GM18867 (cell line): ENCODE measurements around the gene DDO.

Experiments
- ATAC-seq: cut with Tn5 transposase; IDR thresholded peaks from one replicate; pipeline ENCODE4 v1.9.1; 2021; ENCODE audit warnings: mild to moderate bottlenecking, moderate library complexity; ENCODE audit not compliant: unreplicated experiment

Gene DDO

DNA sequence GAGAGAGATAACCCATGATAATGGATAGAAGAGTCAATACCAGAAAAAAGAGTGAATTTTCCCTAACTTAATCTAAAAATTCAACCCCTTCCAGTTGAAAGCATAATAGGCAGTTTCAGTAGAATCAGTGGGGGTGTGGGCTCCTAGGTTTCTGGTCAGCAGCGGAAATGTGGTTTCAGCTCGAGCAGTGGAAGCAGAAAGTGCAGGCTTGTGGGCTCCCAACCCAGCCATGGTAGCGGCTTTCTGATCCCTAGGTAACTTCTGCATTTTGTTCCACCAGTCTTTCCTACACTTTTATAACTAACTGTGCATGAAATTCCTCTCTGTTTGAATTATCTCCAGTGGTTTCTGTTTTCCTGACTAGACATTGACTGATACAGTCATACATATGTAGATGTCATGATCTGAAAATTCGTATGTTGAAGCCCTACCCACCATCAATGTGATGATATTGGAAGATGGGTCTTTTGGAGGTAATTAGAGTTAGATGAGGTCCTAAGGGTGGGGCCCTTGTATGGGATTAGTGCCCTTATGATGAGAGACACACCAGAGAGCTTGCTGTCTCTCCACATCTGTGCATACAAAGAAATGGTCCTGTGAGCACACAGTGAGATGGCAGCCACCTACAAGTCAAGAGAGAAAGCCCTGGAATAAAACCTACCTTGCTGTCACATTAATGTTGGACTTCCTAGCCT, 6.5 kb upstream of the DDO start:
- no peak for ATAC-seq

DNA sequence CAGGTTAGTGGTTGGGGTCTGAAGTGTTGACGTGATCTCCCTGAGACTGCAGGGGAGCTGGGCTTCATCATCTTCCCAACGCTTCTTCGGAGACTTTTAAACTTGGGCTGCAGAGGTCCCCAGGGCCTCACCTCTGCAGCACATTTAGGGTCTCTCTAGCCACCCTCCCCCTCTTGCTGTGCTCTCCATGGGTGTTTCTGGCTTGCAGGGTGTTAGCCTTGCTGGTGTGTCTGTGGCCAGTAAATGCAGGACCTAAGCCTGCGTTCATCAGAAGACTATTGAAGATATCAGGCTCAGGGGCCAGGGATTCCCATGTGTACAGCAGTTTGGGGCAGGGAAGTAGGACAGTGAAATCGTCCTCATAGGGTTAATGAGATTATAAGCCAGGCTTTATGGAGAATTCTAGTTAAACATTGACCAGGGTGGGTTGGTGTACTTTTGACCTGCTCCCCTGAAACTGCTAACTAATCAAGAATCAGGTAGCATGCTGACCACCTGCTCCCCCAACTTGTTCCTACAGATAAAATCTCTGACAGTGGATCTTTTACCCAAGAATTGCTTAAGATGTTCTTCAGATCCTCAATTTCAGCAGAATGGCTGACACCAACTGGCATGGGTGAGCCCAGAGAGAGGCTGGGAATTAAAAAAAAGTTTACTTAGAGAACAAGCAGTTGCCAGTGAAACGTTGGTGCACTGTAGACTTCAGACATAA, 3.8 kb upstream of the DDO start:
- ATAC-seq, result no peak

- no peak for ATAC-seq
Measured at GRCh38 chr6:110418594-110418993, 3.2 kb upstream of the DDO start.

DNA sequence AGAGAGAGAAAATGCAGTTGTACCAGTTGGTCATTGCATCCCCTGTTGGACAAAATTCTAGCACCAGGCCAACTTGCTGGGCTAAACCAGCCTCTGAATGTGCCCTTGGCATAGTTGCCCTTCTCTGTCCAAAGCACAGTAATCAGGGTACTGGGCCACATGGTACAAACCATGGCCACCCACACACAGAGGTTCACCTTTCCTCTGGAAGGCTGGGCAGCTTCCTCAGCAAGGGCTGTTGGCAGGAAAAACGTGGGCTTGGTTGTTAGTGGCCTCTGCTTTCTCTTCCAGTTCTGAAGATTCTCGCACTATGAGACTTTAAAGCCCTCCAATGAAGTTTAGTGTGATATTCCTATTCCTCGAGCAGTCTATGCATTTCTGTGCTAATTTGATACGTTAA, 706 bp downstream of the DDO start:
- no peak for ATAC-seq

GRCh38 chr6:110412360-110412759, 3.0 kb downstream of the DDO start:
- ATAC-seq, result no peak

- no peak for ATAC-seq
Measured at GRCh38 chr6:110410511-110410910, 4.9 kb downstream of the DDO start.

GRCh38 chr6:110409794-110410193, 5.6 kb downstream of the DDO start:
- ATAC-seq, result no peak

DNA sequence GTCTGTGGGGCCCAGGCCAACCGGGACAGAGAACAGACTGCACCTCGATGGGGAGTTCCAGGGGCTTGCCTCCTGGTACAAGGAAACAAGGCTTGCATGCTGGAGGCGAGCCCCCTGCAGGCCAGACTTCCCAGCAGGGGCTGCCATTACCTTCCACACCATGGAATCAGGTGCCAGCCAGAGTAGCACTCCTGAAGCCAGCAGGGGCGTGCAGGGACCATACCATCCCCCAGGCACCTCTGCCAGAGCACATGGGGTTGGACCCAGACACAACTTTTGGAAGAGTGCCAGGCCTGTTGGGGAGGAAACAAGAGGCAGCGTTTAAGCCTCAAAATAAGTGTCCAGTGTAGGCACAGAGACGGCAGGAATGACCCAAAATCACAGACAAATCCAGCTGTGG, 6.5 kb downstream of the DDO start:
- no peak for ATAC-seq

- ATAC-seq, result no peak
Measured at GRCh38 chr6:110404607-110405006, 10.8 kb downstream of the DDO start.

DNA sequence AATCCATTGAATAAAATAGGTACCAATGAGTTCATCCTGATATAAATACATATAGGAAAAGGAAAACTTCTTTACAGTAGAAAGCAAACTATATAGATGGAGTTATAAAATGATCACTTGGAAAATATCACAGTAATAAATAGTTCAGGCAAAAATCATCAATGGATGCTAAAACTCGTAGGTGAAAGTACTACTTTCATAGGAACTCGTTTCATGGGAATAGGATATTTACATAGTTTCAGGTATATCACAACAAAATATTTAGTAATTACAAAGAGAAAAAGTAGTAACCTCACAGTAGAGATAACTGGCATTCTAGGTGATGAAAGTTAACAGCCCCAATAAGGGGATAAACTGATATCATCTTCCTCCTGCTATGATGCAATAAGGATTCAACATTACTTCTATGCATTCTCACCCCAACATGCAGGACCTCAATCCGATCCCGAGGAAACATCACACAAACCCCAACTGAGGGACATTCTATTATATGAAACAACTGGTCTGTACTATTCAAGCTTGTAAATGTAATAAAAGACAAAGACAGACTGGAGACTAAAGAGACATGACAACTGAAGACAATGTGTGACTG, 13.7 kb downstream of the DDO start:
- no peak for ATAC-seq

GRCh38 chr6:110400208-110400607, 15.2 kb downstream of the DDO start:
- no peak for ATAC-seq

DNA sequence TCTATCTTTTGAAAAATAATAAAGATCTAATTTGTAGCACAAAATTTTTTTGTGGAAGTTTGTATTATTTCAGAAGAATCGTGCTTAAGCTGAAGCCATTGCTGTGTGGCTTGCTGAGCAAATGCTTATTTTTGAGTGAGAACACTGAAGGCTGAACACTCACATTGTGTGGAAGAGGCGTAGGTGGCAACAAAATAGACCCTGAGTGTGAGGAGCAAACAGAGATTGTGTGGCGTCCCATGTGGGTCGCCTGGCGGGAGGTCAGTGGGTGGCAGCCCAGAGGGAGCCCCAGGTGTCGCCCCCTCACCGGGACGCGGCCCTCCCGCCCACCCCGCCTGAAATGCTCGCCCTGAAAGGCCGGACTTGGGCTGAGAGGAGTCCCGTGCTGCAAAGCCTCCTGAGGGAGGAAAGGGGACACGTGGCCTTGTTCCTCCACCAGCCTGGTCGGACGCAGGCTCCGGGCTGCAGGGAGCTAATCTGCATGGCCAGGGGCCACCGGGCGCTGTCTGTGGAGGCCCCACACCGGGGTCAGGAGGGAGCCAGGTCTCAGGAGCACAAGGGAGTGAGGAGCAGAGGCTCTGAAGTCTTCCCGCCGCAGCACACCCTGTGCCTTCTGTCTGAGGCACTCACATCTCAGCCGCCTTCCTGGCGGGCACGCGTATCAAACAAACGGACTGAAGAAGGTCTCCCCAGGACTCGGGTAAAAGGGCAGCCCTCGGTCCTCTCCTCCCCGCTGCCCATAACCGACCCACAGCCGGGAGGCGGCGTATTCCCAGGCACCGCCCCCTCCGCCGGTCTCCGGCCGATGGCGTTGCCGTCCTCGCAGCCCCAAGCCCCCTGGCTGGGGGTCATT, 15.9 kb downstream of the DDO start:
- ATAC-seq, result no peak

DNA sequence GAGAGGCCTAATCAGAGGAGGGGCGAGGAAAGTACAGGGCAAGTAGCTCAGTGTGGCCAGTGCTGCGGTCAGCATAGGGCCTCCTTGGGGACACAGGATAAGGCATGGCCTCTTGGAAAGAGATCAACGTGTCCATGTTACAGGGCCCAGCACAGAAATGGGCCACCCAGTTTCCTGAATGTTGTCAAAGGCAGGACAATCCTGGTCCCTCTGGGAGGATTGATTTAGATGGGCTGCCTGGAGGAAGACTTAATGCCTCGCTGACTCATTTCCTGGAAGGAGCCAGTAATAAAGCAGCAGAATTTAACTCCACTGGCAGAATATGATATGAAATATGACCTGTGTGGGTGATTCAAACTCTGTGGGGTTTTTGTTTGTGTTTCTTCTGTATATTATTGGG, 16.6 kb downstream of the DDO start:
- ATAC-seq, result no peak

- no peak for ATAC-seq
Measured at GRCh38 chr6:110395221-110395620, 20.2 kb downstream of the DDO start.

- no peak for ATAC-seq
Measured at GRCh38 chr6:110394409-110394808, 21.0 kb downstream of the DDO start.

DNA sequence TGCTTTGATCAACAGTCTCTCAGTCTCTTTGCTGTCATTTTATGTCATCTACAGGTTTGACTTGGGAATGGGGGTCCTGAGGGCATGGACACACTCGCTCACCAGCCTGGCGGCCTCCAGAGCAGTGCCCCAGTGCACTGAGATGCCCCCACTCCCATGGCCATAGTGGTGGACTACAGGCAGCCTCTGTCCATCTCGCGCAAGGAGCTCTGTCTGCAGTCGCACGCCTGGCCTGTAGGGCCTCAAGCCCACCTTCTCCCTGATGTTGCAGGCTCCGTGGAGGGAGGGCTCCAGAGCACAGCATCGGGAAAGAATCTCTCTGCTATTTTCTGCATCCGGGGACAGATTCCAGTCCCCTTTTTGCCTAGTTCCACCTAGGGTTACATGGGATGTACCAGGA, 22.6 kb downstream of the DDO start:
- no peak for ATAC-seq

GRCh38 chr6:110390404-110390803, 25.0 kb downstream of the DDO start:
- ATAC-seq, result no peak

- no peak for ATAC-seq
Measured at GRCh38 chr6:110389689-110390382, 25.5 kb downstream of the DDO start.

- ATAC-seq, result no peak
Measured at GRCh38 chr6:110387986-110388385, 27.4 kb downstream of the DDO start.

DNA sequence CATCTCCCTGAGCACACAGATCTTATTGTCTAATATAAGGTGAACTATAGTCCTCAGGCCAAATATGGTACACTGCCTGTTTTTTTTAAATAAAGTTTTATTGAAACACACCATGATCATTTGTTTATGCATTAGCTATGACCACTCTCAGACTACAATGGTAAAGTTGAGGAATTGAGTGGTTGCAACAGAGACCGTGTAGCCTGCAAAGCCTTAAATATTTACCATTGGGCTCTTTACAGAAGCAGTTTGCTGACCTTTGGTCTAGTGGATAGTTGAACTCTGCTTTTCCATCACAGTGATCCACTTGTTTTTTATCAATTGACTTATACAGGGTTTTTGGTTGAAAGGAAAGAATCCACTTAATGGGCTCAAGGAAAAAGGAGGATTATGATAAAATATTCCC, 29.9 kb downstream of the DDO start:
- ATAC-seq, result no peak

- no peak for ATAC-seq
Measured at GRCh38 chr6:110378552-110378951, 36.8 kb downstream of the DDO start.
